ENCODE results near the gene ERC1.

Gene ERC1

GRCh38 chr12:1373901-1374735 is 383.1 kb downstream of the ERC1 start:
- Histone ChIP-seq H3K27me3 (ENCODE audit: insufficient read depth, low read depth) (no peaks in the 10 kb centered on the region), H3K27ac (no peak overlapping the region), H4K20me1 (ENCODE audit: insufficient read depth) (no peaks in the 10 kb centered on the region), H3K4me3 (IDR thresholded peaks at IDR 0.05; ENCODE audit: insufficient read depth, low read depth, low read length) (no peak overlapping the region), H3K36me3 (ENCODE audit: insufficient read depth) (no peaks in the 10 kb centered on the region), H3K4me1 (ENCODE audit: low read depth, poor library complexity, severe bottlenecking) (no peaks in the 10 kb centered on the region), H3K79me2 (ENCODE audit: insufficient read depth, low read depth) (no peaks in the 10 kb centered on the region), H3K9ac (no peak overlapping the region), H3K4me2 (no peak overlapping the region), H2AFZ (ENCODE audit: low read depth) (no peak overlapping the region)
- no peak for TF ChIP-seq CTCF (conservative IDR thresholded peaks at IDR 0.05; ENCODE audit: low read depth, low read length)

- H3K4me3 ChIP-seq (IDR thresholded peaks at IDR 0.05; ENCODE audit: insufficient read depth, low read depth, low read length), result no peak overlapping the region
- H3K4me2 ChIP-seq, result no peak overlapping the region
- H3K4me1 ChIP-seq (ENCODE audit: low read depth, poor library complexity, severe bottlenecking), result no peaks in the 10 kb centered on the region
- no peaks in the 10 kb centered on the region for H3K27me3 ChIP-seq (ENCODE audit: insufficient read depth, low read depth)
- no peaks in the 10 kb centered on the region for H3K79me2 ChIP-seq (ENCODE audit: insufficient read depth, low read depth)
- TF ChIP-seq CTCF (conservative IDR thresholded peaks at IDR 0.05; ENCODE audit: low read depth, low read length), result no peak
- H3K9ac ChIP-seq, result no peak overlapping the region
- no peaks in the 10 kb centered on the region for H3K36me3 ChIP-seq (ENCODE audit: insufficient read depth)
- no peak overlapping the region for H2AFZ ChIP-seq (ENCODE audit: low read depth)
- no peaks in the 10 kb centered on the region for H4K20me1 ChIP-seq (ENCODE audit: insufficient read depth)
- no peak overlapping the region for H3K27ac ChIP-seq
These were observed 384.3 kb downstream of the ERC1 start for GRCh38 chr12:1375323-1375722.

GRCh38 chr12:1377117-1377516 is 386.1 kb downstream of the ERC1 start:
- no peak overlapping the region for H3K27ac ChIP-seq
- no peak overlapping the region for H3K9ac ChIP-seq
- no peaks in the 10 kb centered on the region for H4K20me1 ChIP-seq (ENCODE audit: insufficient read depth)
- no peaks in the 10 kb centered on the region for H3K4me1 ChIP-seq (ENCODE audit: low read depth, poor library complexity, severe bottlenecking)
- no peak overlapping the region for H3K4me3 ChIP-seq (IDR thresholded peaks at IDR 0.05; ENCODE audit: insufficient read depth, low read depth, low read length)
- no peaks in the 10 kb centered on the region for H3K36me3 ChIP-seq (ENCODE audit: insufficient read depth)
- H3K79me2 ChIP-seq (ENCODE audit: insufficient read depth, low read depth), result no peaks in the 10 kb centered on the region
- no peak overlapping the region for H3K4me2 ChIP-seq
- no peaks in the 10 kb centered on the region for H3K27me3 ChIP-seq (ENCODE audit: insufficient read depth, low read depth)
- no peak overlapping the region for H2AFZ ChIP-seq (ENCODE audit: low read depth)
- no peak for TF ChIP-seq CTCF (conservative IDR thresholded peaks at IDR 0.05; ENCODE audit: low read depth, low read length)

GRCh38 chr12:1377681-1378080 is 386.7 kb downstream of the ERC1 start:
- Histone ChIP-seq H3K27me3 (ENCODE audit: insufficient read depth, low read depth) (no peaks in the 10 kb centered on the region), H3K4me1 (ENCODE audit: low read depth, poor library complexity, severe bottlenecking) (no peaks in the 10 kb centered on the region), H3K79me2 (ENCODE audit: insufficient read depth, low read depth) (no peaks in the 10 kb centered on the region), H2AFZ (ENCODE audit: low read depth) (no peak overlapping the region), H3K27ac (no peak overlapping the region), H3K9ac (no peak overlapping the region), H3K4me3 (IDR thresholded peaks at IDR 0.05; ENCODE audit: insufficient read depth, low read depth, low read length) (no peak overlapping the region), H3K4me2 (no peak overlapping the region), H3K36me3 (ENCODE audit: insufficient read depth) (no peaks in the 10 kb centered on the region), H4K20me1 (ENCODE audit: insufficient read depth) (no peaks in the 10 kb centered on the region)
- no peak for TF ChIP-seq CTCF (conservative IDR thresholded peaks at IDR 0.05; ENCODE audit: low read depth, low read length)
